WTC11 (cell line): ENCODE data around the gene PPP1R37. TPM values are rescaled to one million over a fixed set of nuclear protein-coding genes. Genes with fewer than 3 reads are reported as not detected.

Source experiments
- ATAC-seq: fragments of 200-7000 bp; cut with Tn5 transposase; 2 replicates; pipeline ENCODE4 v1.10.0; 2021; ENCODE audit warnings: mild to moderate bottlenecking, moderate library complexity
- CTCF ChIA-PET: fragments of 300-600 bp; sonication (Branson Sonifier 250); formaldehyde crosslinking; loops from one replicate; lab custom pipeline; 2021; ENCODE audit warnings: antibody characterized with exemption; lab: Charles Lee
- POLR2A ChIA-PET: fragments of 350-600 bp; sonication (Branson Sonifier 250); formaldehyde crosslinking; loops from one replicate; lab custom pipeline; 2021; ENCODE audit warnings: antibody characterized with exemption; lab: Charles Lee
- DNase-seq: peaks from one replicate; pipeline ENCODE4 v3.0.0; 2021; ENCODE audit warnings: low spot score
- H3K27ac Mint-ChIP-seq: 2 replicates; pipeline ENCODE4 v1.8.0; 2021; ENCODE audit warnings: mixed read lengths
- H3K27me3 Mint-ChIP-seq: 2 replicates; pipeline ENCODE4 v1.8.0; 2021; ENCODE audit warnings: low read depth, mild to moderate bottlenecking, moderate library complexity, mixed read lengths
- H3K36me3 Mint-ChIP-seq: 2 replicates; pipeline ENCODE4 v1.8.0; 2021; ENCODE audit warnings: mixed read lengths
- H3K4me1 Mint-ChIP-seq: 2 replicates; pipeline ENCODE4 v1.8.0; 2022; ENCODE audit warnings: mixed read lengths
- H3K4me3 Mint-ChIP-seq: 2 replicates; pipeline ENCODE4 v1.8.0; 2021; ENCODE audit warnings: mild to moderate bottlenecking, moderate library complexity, mixed read lengths
- H3K9me3 Mint-ChIP-seq: 2 replicates; pipeline ENCODE4 v1.8.0; 2021; ENCODE audit warnings: mixed read lengths
- CBFB ChIP-seq: sonication (generic); formaldehyde crosslinking; IDR thresholded peaks from 2 replicates; pipeline ENCODE4 v1.8.1; 2022; ENCODE audit warnings: mild to moderate bottlenecking, low read depth, missing genetic modification reagents
- ELF4 ChIP-seq: sonication (generic); formaldehyde crosslinking; IDR thresholded peaks from 2 replicates; pipeline ENCODE4 v1.8.1; 2022; ENCODE audit warnings: low read depth, mild to moderate bottlenecking, moderate library complexity, missing genetic modification reagents
- ETV6 ChIP-seq: sonication (generic); formaldehyde crosslinking; IDR thresholded peaks from 2 replicates; pipeline ENCODE4 v1.8.1; 2022; ENCODE audit warnings: mild to moderate bottlenecking, missing genetic modification reagents
- FOXP1 ChIP-seq: sonication (generic); formaldehyde crosslinking; IDR thresholded peaks from 2 replicates; pipeline ENCODE4 v1.8.0; 2022; ENCODE audit warnings: missing genetic modification reagents, mild to moderate bottlenecking, moderate library complexity, borderline replicate concordance
- JAZF1 ChIP-seq: fragments of 250-450 bp; sonication (Bioruptor Pico); IDR thresholded peaks from 2 replicates; pipeline ENCODE4 v1.9.0; 2021; ENCODE audit warnings: moderate library complexity, mild to moderate bottlenecking, inconsistent platforms
- KAT7 ChIP-seq: sonication (generic); formaldehyde crosslinking; IDR thresholded peaks from 2 replicates; pipeline ENCODE4 v1.8.1; 2023; ENCODE audit warnings: missing genetic modification reagents, mild to moderate bottlenecking, borderline replicate concordance
- NFE2L1 ChIP-seq: sonication (generic); formaldehyde crosslinking; IDR thresholded peaks from 2 replicates; pipeline ENCODE4 v1.8.1; 2023; ENCODE audit warnings: missing genetic modification reagents
- NFYB ChIP-seq: sonication (generic); formaldehyde crosslinking; conservative IDR thresholded peaks from 2 replicates; pipeline ENCODE4 v1.8.0; 2022; ENCODE audit warnings: low read depth, missing genetic modification reagents
- NR1H2 ChIP-seq: sonication (generic); formaldehyde crosslinking; IDR thresholded peaks from 2 replicates; pipeline ENCODE4 v1.9.0; 2021; ENCODE audit warnings: mild to moderate bottlenecking, moderate library complexity, missing genetic modification reagents
- OVOL2 ChIP-seq: fragments of 250-450 bp; sonication (Bioruptor Pico); IDR thresholded peaks from 2 replicates; pipeline ENCODE4 v1.9.0; 2021; ENCODE audit warnings: mild to moderate bottlenecking, borderline replicate concordance
- TEAD4 ChIP-seq: sonication (generic); formaldehyde crosslinking; IDR thresholded peaks from 2 replicates; pipeline ENCODE4 v1.8.0; 2022; ENCODE audit warnings: mild to moderate bottlenecking, missing genetic modification reagents
- ZNF671 ChIP-seq: fragments of 250-450 bp; sonication (Bioruptor Pico); IDR thresholded peaks from 2 replicates; pipeline ENCODE4 v1.8.0; 2021; ENCODE audit warnings: mild to moderate bottlenecking
- total RNA-seq: library from RNA; stranded (reverse); gene quantifications from 3 replicates; pipeline ENCODE4 v1.2.3, GENCODE V29; 2021
- TF ChIP-seq, protein P1 (sequence below): sonication (generic); formaldehyde crosslinking; IDR thresholded peaks from 2 replicates; pipeline ENCODE4 v1.8.1; 2022; ENCODE audit warnings: mild to moderate bottlenecking, moderate library complexity, missing genetic modification reagents
- TF ChIP-seq, protein P2 (sequence below): sonication (generic); formaldehyde crosslinking; conservative IDR thresholded peaks from 2 replicates; pipeline ENCODE4 v1.8.1; 2023; ENCODE audit warnings: mild to moderate bottlenecking, low read depth, missing genetic modification reagents, moderate library complexity
- TF ChIP-seq, protein P3 (sequence below): sonication (generic); formaldehyde crosslinking; IDR thresholded peaks from 2 replicates; pipeline ENCODE4 v1.8.0; 2022; ENCODE audit warnings: mild to moderate bottlenecking, missing genetic modification reagents
- TF ChIP-seq, protein P4 (sequence below): sonication (generic); formaldehyde crosslinking; conservative IDR thresholded peaks from 2 replicates; pipeline ENCODE4 v1.8.1; 2022; ENCODE audit warnings: mild to moderate bottlenecking, missing genetic modification reagents
- TF ChIP-seq, protein P5 (sequence below): sonication (generic); formaldehyde crosslinking; IDR thresholded peaks from 2 replicates; pipeline ENCODE4 v1.8.0; 2022; ENCODE audit warnings: missing genetic modification reagents
- TF ChIP-seq, protein P6 (sequence below): sonication (generic); formaldehyde crosslinking; IDR thresholded peaks from 2 replicates; pipeline ENCODE4 v1.8.0; 2023; ENCODE audit warnings: missing genetic modification reagents, mild to moderate bottlenecking, borderline replicate concordance
- TF ChIP-seq, protein P7 (sequence below): fragments of 200-600 bp; IDR thresholded peaks from 2 replicates; pipeline ENCODE4 v1.8.0; 2022; ENCODE audit warnings: antibody characterized with exemption

Gene PPP1R37
- total RNA-seq, 1 experiment from 2014 or later: 35.4 TPM

DNA sequence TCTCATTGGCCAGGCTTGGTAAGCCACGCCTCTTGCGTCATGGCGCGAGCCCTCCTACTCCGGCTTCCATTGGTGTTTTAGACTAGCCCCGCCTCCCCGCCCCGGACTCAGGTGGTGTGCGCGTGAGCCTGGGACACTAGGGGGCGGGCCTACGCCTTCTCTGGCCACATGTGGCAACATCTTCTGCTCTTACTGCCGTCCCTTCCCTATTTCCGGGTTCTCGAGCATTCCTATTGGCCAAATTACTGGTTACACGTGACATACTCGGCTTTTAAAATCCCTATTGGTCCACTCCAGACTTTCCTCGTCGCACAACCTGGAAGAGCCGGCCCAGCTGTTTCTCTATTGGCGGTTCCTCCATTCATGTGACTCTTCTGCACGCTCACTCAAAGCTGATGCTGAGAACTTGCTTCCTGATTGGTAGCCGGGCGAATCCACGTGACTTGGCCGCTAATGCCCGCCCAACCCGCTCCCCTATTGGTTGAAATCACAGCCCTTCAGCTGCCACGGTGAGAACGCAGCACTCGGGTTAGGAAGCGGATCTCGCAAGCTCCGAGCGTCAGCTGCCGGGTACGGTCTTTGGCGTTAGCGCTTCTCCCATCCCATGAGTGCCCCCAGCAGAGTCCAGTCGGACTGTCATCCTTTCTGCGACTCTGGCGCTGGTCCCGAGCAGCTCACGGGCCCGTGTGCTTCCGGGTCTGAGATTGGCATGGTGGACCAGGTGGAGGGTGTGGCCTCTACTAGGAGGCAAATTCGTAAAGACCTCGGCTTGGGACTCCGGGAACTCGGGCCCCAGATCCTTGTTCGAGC, 85.5 kb downstream of the PPP1R37 start, which contains the start of gene BLOC1S3 (continued):
- TF ChIP-seq, protein P1, sequence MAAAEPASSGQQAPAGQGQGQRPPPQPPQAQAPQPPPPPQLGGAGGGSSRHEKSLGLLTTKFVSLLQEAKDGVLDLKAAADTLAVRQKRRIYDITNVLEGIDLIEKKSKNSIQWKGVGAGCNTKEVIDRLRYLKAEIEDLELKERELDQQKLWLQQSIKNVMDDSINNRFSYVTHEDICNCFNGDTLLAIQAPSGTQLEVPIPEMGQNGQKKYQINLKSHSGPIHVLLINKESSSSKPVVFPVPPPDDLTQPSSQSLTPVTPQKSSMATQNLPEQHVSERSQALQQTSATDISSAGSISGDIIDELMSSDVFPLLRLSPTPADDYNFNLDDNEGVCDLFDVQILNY (CRISPR knock-in tag): no peak
- TF ChIP-seq OVOL2 (CRISPR knock-in tag) (no peak), CBFB (CRISPR knock-in tag) (no peak), ETV6 (peak; percentile 40; the same call in 1 of the 2 replicates), NFE2L1 (no peak), KAT7 (no peak), NR1H2 (CRISPR knock-in tag) (no peak), TEAD4 (CRISPR knock-in tag) (no peak), JAZF1 (CRISPR knock-in tag) (no peak), FOXP1 (no peak)
- TF ChIP-seq, protein P2, sequence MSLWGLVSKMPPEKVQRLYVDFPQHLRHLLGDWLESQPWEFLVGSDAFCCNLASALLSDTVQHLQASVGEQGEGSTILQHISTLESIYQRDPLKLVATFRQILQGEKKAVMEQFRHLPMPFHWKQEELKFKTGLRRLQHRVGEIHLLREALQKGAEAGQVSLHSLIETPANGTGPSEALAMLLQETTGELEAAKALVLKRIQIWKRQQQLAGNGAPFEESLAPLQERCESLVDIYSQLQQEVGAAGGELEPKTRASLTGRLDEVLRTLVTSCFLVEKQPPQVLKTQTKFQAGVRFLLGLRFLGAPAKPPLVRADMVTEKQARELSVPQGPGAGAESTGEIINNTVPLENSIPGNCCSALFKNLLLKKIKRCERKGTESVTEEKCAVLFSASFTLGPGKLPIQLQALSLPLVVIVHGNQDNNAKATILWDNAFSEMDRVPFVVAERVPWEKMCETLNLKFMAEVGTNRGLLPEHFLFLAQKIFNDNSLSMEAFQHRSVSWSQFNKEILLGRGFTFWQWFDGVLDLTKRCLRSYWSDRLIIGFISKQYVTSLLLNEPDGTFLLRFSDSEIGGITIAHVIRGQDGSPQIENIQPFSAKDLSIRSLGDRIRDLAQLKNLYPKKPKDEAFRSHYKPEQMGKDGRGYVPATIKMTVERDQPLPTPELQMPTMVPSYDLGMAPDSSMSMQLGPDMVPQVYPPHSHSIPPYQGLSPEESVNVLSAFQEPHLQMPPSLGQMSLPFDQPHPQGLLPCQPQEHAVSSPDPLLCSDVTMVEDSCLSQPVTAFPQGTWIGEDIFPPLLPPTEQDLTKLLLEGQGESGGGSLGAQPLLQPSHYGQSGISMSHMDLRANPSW: no peak
- TF ChIP-seq, protein P3, sequence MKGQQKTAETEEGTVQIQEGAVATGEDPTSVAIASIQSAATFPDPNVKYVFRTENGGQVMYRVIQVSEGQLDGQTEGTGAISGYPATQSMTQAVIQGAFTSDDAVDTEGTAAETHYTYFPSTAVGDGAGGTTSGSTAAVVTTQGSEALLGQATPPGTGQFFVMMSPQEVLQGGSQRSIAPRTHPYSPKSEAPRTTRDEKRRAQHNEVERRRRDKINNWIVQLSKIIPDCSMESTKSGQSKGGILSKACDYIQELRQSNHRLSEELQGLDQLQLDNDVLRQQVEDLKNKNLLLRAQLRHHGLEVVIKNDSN (CRISPR knock-in tag): peak; percentile 94

DNA sequence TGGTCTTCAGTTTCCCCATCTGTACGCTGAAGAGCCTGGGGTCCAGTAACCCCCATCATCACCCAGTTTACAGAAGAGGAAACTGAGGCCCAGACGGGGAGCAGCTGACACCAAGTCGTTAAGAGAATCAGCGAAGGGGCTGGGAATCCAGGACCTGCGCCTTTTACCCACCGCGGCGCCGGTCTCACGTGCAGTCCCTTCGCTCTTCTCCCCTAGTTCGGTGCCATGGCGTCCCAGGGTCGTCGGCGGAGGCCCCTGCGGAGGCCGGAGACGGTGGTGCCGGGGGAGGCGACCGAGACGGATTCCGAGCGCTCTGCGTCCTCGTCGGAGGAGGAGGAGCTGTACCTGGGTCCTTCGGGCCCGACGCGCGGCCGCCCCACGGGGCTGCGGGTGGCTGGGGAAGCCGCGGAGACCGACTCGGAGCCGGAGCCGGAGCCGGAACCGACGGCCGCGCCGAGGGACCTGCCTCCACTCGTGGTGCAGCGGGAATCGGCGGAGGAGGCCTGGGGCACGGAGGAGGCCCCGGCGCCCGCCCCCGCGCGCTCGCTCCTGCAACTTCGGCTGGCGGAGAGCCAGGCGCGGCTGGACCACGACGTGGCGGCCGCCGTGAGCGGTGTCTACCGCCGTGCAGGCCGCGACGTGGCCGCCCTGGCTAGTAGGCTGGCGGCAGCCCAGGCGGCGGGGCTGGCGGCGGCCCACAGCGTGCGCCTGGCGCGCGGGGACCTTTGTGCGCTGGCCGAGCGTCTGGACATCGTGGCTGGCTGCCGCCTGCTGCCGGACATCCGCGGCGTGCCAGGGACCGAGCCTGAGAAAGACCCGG, 86.3 kb downstream of the PPP1R37 start:
- Mint-ChIP-seq H3K27me3 (peaks cover 8% of the 10 kb centered on the region; the same call in 1 of the 2 replicates), H3K4me1 (peaks cover 8% of the 10 kb centered on the region; the same call in 1 of the 2 replicates), H3K36me3 (no peaks in the 10 kb centered on the region), H3K27ac (peak overlapping the region; percentile 89), H3K9me3 (no peaks in the 10 kb centered on the region), H3K4me3 (peak overlapping the region; percentile 90)
- POLR2A ChIA-PET: interaction anchor here (0.6 to 2.5 kb wide), 6 partner anchors 8 to 590 kb away, joined by 3 to 14 read pairs (median 4); partner anchors contain the start of genes APOE, PPP1R37 and SIX5
- DNase-seq (no peak), ATAC-seq (no peak)
- CTCF ChIA-PET: interaction anchor here (0.6 to 2.4 kb wide), 30 partner anchors 8 to 591 kb away, joined by 3 to 73 read pairs (median 5); partner anchors contain the start of genes CLASRP, NKPD1 and PPP1R37
- TF ChIP-seq, protein P4, sequence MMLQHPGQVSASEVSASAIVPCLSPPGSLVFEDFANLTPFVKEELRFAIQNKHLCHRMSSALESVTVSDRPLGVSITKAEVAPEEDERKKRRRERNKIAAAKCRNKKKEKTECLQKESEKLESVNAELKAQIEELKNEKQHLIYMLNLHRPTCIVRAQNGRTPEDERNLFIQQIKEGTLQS (CRISPR knock-in tag): no peak
- TF ChIP-seq NFYB (CRISPR knock-in tag) (0 out of 2 replicates have a peak, but pooled peaks have one; percentile 3), ELF4 (CRISPR knock-in tag) (0 out of 2 replicates have a peak, but pooled peaks have one; percentile 26), ZNF671 (CRISPR knock-in tag) (no peak), KAT7 (no peak)
- TF ChIP-seq, protein P5, sequence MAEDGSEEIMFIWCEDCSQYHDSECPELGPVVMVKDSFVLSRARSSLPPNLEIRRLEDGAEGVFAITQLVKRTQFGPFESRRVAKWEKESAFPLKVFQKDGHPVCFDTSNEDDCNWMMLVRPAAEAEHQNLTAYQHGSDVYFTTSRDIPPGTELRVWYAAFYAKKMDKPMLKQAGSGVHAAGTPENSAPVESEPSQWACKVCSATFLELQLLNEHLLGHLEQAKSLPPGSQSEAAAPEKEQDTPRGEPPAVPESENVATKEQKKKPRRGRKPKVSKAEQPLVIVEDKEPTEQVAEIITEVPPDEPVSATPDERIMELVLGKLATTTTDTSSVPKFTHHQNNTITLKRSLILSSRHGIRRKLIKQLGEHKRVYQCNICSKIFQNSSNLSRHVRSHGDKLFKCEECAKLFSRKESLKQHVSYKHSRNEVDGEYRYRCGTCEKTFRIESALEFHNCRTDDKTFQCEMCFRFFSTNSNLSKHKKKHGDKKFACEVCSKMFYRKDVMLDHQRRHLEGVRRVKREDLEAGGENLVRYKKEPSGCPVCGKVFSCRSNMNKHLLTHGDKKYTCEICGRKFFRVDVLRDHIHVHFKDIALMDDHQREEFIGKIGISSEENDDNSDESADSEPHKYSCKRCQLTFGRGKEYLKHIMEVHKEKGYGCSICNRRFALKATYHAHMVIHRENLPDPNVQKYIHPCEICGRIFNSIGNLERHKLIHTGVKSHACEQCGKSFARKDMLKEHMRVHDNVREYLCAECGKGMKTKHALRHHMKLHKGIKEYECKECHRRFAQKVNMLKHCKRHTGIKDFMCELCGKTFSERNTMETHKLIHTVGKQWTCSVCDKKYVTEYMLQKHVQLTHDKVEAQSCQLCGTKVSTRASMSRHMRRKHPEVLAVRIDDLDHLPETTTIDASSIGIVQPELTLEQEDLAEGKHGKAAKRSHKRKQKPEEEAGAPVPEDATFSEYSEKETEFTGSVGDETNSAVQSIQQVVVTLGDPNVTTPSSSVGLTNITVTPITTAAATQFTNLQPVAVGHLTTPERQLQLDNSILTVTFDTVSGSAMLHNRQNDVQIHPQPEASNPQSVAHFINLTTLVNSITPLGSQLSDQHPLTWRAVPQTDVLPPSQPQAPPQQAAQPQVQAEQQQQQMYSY (CRISPR knock-in tag): peak; percentile 40; the same call in 1 of the 2 replicates
- TF ChIP-seq, protein P6, sequence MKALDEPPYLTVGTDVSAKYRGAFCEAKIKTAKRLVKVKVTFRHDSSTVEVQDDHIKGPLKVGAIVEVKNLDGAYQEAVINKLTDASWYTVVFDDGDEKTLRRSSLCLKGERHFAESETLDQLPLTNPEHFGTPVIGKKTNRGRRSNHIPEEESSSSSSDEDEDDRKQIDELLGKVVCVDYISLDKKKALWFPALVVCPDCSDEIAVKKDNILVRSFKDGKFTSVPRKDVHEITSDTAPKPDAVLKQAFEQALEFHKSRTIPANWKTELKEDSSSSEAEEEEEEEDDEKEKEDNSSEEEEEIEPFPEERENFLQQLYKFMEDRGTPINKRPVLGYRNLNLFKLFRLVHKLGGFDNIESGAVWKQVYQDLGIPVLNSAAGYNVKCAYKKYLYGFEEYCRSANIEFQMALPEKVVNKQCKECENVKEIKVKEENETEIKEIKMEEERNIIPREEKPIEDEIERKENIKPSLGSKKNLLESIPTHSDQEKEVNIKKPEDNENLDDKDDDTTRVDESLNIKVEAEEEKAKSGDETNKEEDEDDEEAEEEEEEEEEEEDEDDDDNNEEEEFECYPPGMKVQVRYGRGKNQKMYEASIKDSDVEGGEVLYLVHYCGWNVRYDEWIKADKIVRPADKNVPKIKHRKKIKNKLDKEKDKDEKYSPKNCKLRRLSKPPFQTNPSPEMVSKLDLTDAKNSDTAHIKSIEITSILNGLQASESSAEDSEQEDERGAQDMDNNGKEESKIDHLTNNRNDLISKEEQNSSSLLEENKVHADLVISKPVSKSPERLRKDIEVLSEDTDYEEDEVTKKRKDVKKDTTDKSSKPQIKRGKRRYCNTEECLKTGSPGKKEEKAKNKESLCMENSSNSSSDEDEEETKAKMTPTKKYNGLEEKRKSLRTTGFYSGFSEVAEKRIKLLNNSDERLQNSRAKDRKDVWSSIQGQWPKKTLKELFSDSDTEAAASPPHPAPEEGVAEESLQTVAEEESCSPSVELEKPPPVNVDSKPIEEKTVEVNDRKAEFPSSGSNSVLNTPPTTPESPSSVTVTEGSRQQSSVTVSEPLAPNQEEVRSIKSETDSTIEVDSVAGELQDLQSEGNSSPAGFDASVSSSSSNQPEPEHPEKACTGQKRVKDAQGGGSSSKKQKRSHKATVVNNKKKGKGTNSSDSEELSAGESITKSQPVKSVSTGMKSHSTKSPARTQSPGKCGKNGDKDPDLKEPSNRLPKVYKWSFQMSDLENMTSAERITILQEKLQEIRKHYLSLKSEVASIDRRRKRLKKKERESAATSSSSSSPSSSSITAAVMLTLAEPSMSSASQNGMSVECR (CRISPR knock-in tag): peak; percentile 5; the same call in 1 of the 2 replicates
- TF ChIP-seq, protein P7, sequence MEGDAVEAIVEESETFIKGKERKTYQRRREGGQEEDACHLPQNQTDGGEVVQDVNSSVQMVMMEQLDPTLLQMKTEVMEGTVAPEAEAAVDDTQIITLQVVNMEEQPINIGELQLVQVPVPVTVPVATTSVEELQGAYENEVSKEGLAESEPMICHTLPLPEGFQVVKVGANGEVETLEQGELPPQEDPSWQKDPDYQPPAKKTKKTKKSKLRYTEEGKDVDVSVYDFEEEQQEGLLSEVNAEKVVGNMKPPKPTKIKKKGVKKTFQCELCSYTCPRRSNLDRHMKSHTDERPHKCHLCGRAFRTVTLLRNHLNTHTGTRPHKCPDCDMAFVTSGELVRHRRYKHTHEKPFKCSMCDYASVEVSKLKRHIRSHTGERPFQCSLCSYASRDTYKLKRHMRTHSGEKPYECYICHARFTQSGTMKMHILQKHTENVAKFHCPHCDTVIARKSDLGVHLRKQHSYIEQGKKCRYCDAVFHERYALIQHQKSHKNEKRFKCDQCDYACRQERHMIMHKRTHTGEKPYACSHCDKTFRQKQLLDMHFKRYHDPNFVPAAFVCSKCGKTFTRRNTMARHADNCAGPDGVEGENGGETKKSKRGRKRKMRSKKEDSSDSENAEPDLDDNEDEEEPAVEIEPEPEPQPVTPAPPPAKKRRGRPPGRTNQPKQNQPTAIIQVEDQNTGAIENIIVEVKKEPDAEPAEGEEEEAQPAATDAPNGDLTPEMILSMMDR: no peak
